Hepatocyte (in vitro differentiated cells): ENCODE data around the gene KCNN1. TPM values are rescaled to one million over a fixed set of nuclear protein-coding genes. Genes with fewer than 3 reads are reported as not detected.

ENCODE experiments used
- DNase-seq: peaks from one replicate; pipeline ENCODE4 v3.0.0-alpha.2; 2016; ENCODE audit warnings: low spot score
- H2AFZ ChIP-seq: fragments of 200-600 bp; sonication (generic); 2 replicates; pipeline ENCODE4 v1.6.0; 2016; ENCODE audit warnings: antibody characterized with exemption, mild to moderate bottlenecking
- H3K27ac ChIP-seq: fragments of 200-600 bp; sonication (generic); 2 replicates; pipeline ENCODE4 v1.5.1; 2016; ENCODE audit warnings: mild to moderate bottlenecking
- H3K27me3 ChIP-seq: fragments of 200-600 bp; sonication (generic); 2 replicates; pipeline ENCODE4 v1.6.1; 2016
- H3K36me3 ChIP-seq: fragments of 200-600 bp; sonication (generic); replicated peaks from 2 replicates; pipeline ENCODE4 v1.5.1; 2016; ENCODE audit warnings: low read depth; ENCODE audit not compliant: insufficient read depth
- H3K4me1 ChIP-seq: fragments of 200-600 bp; sonication (generic); 2 replicates; pipeline ENCODE4 v1.5.1; 2016; ENCODE audit warnings: mild to moderate bottlenecking, moderate library complexity; ENCODE audit not compliant: insufficient read depth
- H3K4me2 ChIP-seq: fragments of 200-600 bp; sonication (generic); 2 replicates; pipeline ENCODE4 v1.6.0; 2016
- H3K4me3 ChIP-seq: fragments of 200-600 bp; sonication (generic); 2 replicates; pipeline ENCODE4 v1.5.1; 2016; ENCODE audit warnings: mild to moderate bottlenecking
- H3K79me2 ChIP-seq: fragments of 200-600 bp; sonication (generic); 2 replicates; pipeline ENCODE4 v1.6.0; 2017; ENCODE audit warnings: mild to moderate bottlenecking
- H3K9me2 ChIP-seq: fragments of 200-600 bp; sonication (generic); replicated peaks from 2 replicates; pipeline ENCODE4 v1.6.0; 2017; ENCODE audit warnings: mild to moderate bottlenecking; ENCODE audit not compliant: insufficient read depth
- H3K9me3 ChIP-seq: fragments of 200-600 bp; sonication (generic); 2 replicates; pipeline ENCODE4 v1.5.1; 2016; ENCODE audit warnings: low read depth, mild to moderate bottlenecking
- H4K20me1 ChIP-seq: fragments of 200-600 bp; sonication (generic); 2 replicates; pipeline ENCODE4 v1.6.0; 2016; ENCODE audit warnings: mild to moderate bottlenecking; ENCODE audit not compliant: insufficient read depth, poor library complexity, severe bottlenecking
- CTCF ChIP-seq: fragments of 200-600 bp; sonication (generic); IDR thresholded peaks from 2 replicates; pipeline ENCODE4 v1.5.1; 2016; ENCODE audit warnings: antibody characterized with exemption, mild to moderate bottlenecking; ENCODE audit not compliant: poor library complexity
- EZH2 ChIP-seq: fragments of 200-600 bp; sonication (generic); IDR thresholded peaks from 2 replicates; pipeline ENCODE4 v1.6.1; 2016; ENCODE audit warnings: antibody characterized with exemption, mild to moderate bottlenecking, borderline replicate concordance
- EZH2phosphoT487 ChIP-seq: fragments of 200-600 bp; sonication (generic); IDR thresholded peaks from one replicate; pipeline ENCODE4 v1.6.1; 2018; ENCODE audit warnings: antibody characterized with exemption, mild to moderate bottlenecking, low read depth, moderate library complexity; ENCODE audit not compliant: unreplicated experiment, severe bottlenecking
- WGBS: methylation state at CpG from one replicate; pipeline ENCODE4 v1.1.6; 2016; ENCODE audit warnings: low lambda C conversion rate; ENCODE audit errors: missing lambda C conversion rate; 5-methylcytosine and 5-hydroxymethylcytosine counted together
- polyA plus RNA-seq: library from polyadenylated mRNA; unstranded; fragments of >200 nt; fragmentation: Nextera tagmentation; extraction: Ambion mirVana; gene quantifications from 2 replicates; pipeline ENCODE4 v1.2.1, GENCODE V29; 2016
- total RNA-seq: library from RNA; depleted of rRNA; stranded (reverse); fragments of >200 nt; gene quantifications from 2 replicates; pipeline ENCODE4 v1.2.3, GENCODE V29; 2014

Gene KCNN1
- total and polyA plus RNA-seq, 2 experiments from 2014 or later, result 2.4 to 3.2 TPM

GRCh38 chr19:17944301-17944700 is 22.6 kb upstream of the KCNN1 start:
- WGBS, result 89% methylated on average over 4 of the region's 4 CpGs
- H4K20me1 ChIP-seq, result no peaks in the 10 kb centered on the region

GRCh38 chr19:17946965-17947784 is 19.7 kb upstream of the KCNN1 start:
- no peaks in the 10 kb centered on the region for H3K36me3 ChIP-seq
- peaks cover 29% of the 10 kb centered on the region for H3K4me1 ChIP-seq
- peak overlapping the region; percentile 64 for H3K27ac ChIP-seq
- 31% methylated on average over 23 of the region's 29 CpGs for WGBS
- H4K20me1 ChIP-seq, result no peaks in the 10 kb centered on the region
- peak overlapping the region; percentile 77 for H2AFZ ChIP-seq
- H3K9me3 ChIP-seq, result no peaks in the 10 kb centered on the region
- H3K27me3 ChIP-seq, result peaks cover 30% of the 10 kb centered on the region
- peak overlapping the region; percentile 85 for H3K4me2 ChIP-seq
- DNase-seq, result no peak
- no peak for TF ChIP-seq EZH2phosphoT487
- TF ChIP-seq CTCF, result peak; percentile 6
- TF ChIP-seq EZH2, result no peak
- H3K4me3 ChIP-seq, result peak overlapping the region; percentile 17
- no peaks in the 10 kb centered on the region for H3K79me2 ChIP-seq
- H3K9me2 ChIP-seq, result no peaks in the 10 kb centered on the region

More at GRCh38 chr19:17944301-17944700, 22.6 kb upstream of the KCNN1 start:
- no peak overlapping the region for H3K4me2 ChIP-seq
- no peaks in the 10 kb centered on the region for H3K79me2 ChIP-seq
- H3K4me3 ChIP-seq, result no peak overlapping the region
- no peaks in the 10 kb centered on the region for H3K36me3 ChIP-seq
- TF ChIP-seq EZH2 (no peak), EZH2phosphoT487 (no peak)
- no peaks in the 10 kb centered on the region for H3K9me2 ChIP-seq
- H3K9me3 ChIP-seq, result no peaks in the 10 kb centered on the region
- H3K27me3 ChIP-seq, result peaks cover 7% of the 10 kb centered on the region
- no peak overlapping the region for H2AFZ ChIP-seq
- DNase-seq, result no peak
- no peak overlapping the region for H3K27ac ChIP-seq
- peaks cover 12% of the 10 kb centered on the region for H3K4me1 ChIP-seq

- H3K9me3 ChIP-seq, result no peaks in the 10 kb centered on the region
- H3K9me2 ChIP-seq, result no peaks in the 10 kb centered on the region
- H3K27ac ChIP-seq, result no peak overlapping the region
- TF ChIP-seq EZH2phosphoT487, result no peak
- TF ChIP-seq EZH2, result no peak
- peak overlapping the region; percentile 24 for H3K4me3 ChIP-seq
- peak overlapping the region; percentile 86 for H3K4me2 ChIP-seq
- no peak overlapping the region for H2AFZ ChIP-seq
- DNase-seq, result peak; percentile 99
- peaks cover 37% of the 10 kb centered on the region for H3K27me3 ChIP-seq
- under 1% methylated on average over 22 of the region's 92 CpGs for WGBS
- peaks cover 36% of the 10 kb centered on the region for H3K4me1 ChIP-seq
- H3K36me3 ChIP-seq, result no peaks in the 10 kb centered on the region
- H4K20me1 ChIP-seq, result no peaks in the 10 kb centered on the region
- H3K79me2 ChIP-seq, result no peaks in the 10 kb centered on the region
Measured at GRCh38 chr19:17947815-17948513, 18.9 kb upstream of the KCNN1 start.

- H4K20me1 ChIP-seq, result no peaks in the 10 kb centered on the region
- peaks cover 36% of the 10 kb centered on the region for H3K4me1 ChIP-seq
- peak overlapping the region; percentile 86 for H3K4me2 ChIP-seq
- DNase-seq, result no peak
- no peaks in the 10 kb centered on the region for H3K9me3 ChIP-seq
- H3K27ac ChIP-seq, result peak overlapping the region; percentile 55
- H3K36me3 ChIP-seq, result no peaks in the 10 kb centered on the region
- H3K4me3 ChIP-seq, result peak overlapping the region; percentile 24
- H3K79me2 ChIP-seq, result no peaks in the 10 kb centered on the region
- H2AFZ ChIP-seq, result no peak overlapping the region
- peaks cover 43% of the 10 kb centered on the region for H3K27me3 ChIP-seq
- TF ChIP-seq EZH2, result no peak
- H3K9me2 ChIP-seq, result no peaks in the 10 kb centered on the region
- 6% methylated on average over 3 of the region's 16 CpGs for WGBS
Measured at GRCh38 chr19:17948514-17948900, 18.4 kb upstream of the KCNN1 start.
